Loucy (cell line): Measurements from ENCODE around the gene SLC22A1.

Experiments
- H2AFZ ChIP-seq: fragments of 200-600 bp; sonication (generic); 2 replicates; pipeline ENCODE4 v1.6.0; 2016; ENCODE audit warnings: antibody characterized with exemption, mild to moderate bottlenecking, low read length, moderate library complexity
- H3F3A ChIP-seq: fragments of 200-600 bp; 2 replicates; pipeline ENCODE4 v1.6.0; 2016; ENCODE audit warnings: antibody characterized with exemption, low read depth, mild to moderate bottlenecking
- H3K27me3 ChIP-seq: fragments of 200-600 bp; sonication (generic); 2 replicates; pipeline ENCODE4 v1.6.1; 2014; ENCODE audit warnings: low read length, mild to moderate bottlenecking; ENCODE audit not compliant: insufficient read depth, poor library complexity, severe bottlenecking
- H3K36me3 ChIP-seq: fragments of 200-600 bp; sonication (generic); 2 replicates; pipeline ENCODE4 v1.6.1; 2016; ENCODE audit warnings: low read length; ENCODE audit not compliant: insufficient read depth
- H3K4me1 ChIP-seq: fragments of 200-600 bp; sonication (generic); 2 replicates; pipeline ENCODE4 v1.5.1; 2014; ENCODE audit warnings: low read length, mild to moderate bottlenecking; ENCODE audit not compliant: insufficient read depth, poor library complexity, severe bottlenecking
- H3K4me2 ChIP-seq: fragments of 200-600 bp; sonication (generic); 2 replicates; pipeline ENCODE4 v1.6.0; 2014; ENCODE audit warnings: antibody characterized with exemption, low read length, low read depth, mild to moderate bottlenecking; ENCODE audit not compliant: poor library complexity, severe bottlenecking
- H3K4me3 ChIP-seq: fragments of 200-600 bp; sonication (generic); 2 replicates; pipeline ENCODE4 v1.5.1; 2014; ENCODE audit warnings: low read length, mild to moderate bottlenecking, mixed read lengths; ENCODE audit not compliant: poor library complexity, severe bottlenecking
- H3K79me2 ChIP-seq: fragments of 200-600 bp; sonication (generic); 2 replicates; pipeline ENCODE4 v1.6.1; 2014; ENCODE audit warnings: low read length; ENCODE audit not compliant: insufficient read depth
- H3K9ac ChIP-seq: fragments of 200-600 bp; sonication (generic); 2 replicates; pipeline ENCODE4 v1.6.0; 2014; ENCODE audit warnings: mild to moderate bottlenecking, low read depth, low read length, moderate library complexity; ENCODE audit not compliant: poor library complexity, severe bottlenecking
- H3K9me2 ChIP-seq: fragments of 200-600 bp; sonication (generic); replicated peaks from 2 replicates; pipeline ENCODE4 v1.6.1; 2016; ENCODE audit warnings: low read depth, low read length, mixed read lengths
- H3K9me3 ChIP-seq: fragments of 200-600 bp; sonication (generic); 2 replicates; pipeline ENCODE4 v1.6.1; 2014; ENCODE audit warnings: mild to moderate bottlenecking, antibody characterized with exemption, low read length, low read depth; ENCODE audit not compliant: insufficient read depth
- H4K20me1 ChIP-seq: fragments of 200-600 bp; sonication (generic); 2 replicates; pipeline ENCODE4 v1.6.0; 2014; ENCODE audit warnings: antibody characterized with exemption, low read length, mild to moderate bottlenecking; ENCODE audit not compliant: insufficient read depth, poor library complexity, severe bottlenecking
- EZH2phosphoT487 ChIP-seq: fragments of 200-600 bp; IDR thresholded peaks from 2 replicates; pipeline ENCODE4 v1.6.1; 2018; ENCODE audit warnings: antibody characterized with exemption, mild to moderate bottlenecking, moderate library complexity, borderline replicate concordance
- TF ChIP-seq, protein P1 (sequence below): fragments of 200-600 bp; sonication (generic); conservative IDR thresholded peaks from 2 replicates; pipeline ENCODE4 v1.5.1; 2014; ENCODE audit warnings: mild to moderate bottlenecking, antibody characterized with exemption, low read length

The SLC22A1 gene

DNA sequence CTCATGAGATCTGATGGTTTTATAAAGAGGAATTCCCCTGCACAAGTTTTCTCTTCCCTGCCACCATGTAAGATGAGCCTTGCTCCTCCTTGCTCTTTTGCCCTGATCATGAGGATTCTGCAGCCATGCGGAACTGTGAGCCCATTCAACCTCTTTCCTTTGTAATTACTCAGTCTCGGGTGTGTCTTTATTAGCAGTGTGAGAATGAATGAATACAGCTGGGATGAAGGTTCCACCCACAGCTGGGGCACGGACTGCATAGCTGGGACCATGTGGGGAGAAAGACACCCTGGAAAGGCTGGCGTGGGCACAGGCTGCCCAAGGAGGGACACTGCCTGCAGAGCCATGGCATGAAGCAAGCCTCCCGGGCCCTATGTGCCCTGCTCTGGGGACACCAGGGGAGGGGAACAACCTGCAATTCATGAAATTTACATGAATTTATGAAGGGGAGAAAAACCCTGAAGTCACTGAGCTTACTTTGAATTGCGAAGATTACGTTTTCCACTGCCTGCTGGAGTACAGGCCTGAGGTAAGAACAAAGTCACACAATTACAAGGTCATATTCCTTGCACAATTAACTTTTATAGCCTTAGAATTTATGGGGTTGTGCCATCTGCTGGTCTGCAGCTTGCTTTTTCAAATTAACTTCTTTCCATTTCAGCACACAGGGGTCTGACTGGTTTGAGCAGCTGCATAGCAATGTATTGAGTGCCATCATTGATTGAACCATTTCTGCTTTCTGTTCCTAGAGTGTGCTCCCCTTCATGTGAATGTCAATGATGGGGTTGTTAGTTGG, 46.2 kb downstream of the SLC22A1 start:
- no peak overlapping the region for H3K4me2 ChIP-seq
- no peaks in the 10 kb centered on the region for H3K27me3 ChIP-seq
- TF ChIP-seq EZH2phosphoT487: no peak
- TF ChIP-seq, protein P1, sequence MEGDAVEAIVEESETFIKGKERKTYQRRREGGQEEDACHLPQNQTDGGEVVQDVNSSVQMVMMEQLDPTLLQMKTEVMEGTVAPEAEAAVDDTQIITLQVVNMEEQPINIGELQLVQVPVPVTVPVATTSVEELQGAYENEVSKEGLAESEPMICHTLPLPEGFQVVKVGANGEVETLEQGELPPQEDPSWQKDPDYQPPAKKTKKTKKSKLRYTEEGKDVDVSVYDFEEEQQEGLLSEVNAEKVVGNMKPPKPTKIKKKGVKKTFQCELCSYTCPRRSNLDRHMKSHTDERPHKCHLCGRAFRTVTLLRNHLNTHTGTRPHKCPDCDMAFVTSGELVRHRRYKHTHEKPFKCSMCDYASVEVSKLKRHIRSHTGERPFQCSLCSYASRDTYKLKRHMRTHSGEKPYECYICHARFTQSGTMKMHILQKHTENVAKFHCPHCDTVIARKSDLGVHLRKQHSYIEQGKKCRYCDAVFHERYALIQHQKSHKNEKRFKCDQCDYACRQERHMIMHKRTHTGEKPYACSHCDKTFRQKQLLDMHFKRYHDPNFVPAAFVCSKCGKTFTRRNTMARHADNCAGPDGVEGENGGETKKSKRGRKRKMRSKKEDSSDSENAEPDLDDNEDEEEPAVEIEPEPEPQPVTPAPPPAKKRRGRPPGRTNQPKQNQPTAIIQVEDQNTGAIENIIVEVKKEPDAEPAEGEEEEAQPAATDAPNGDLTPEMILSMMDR: no peak
- no peaks in the 10 kb centered on the region for H3F3A ChIP-seq
- no peaks in the 10 kb centered on the region for H3K9me3 ChIP-seq
- no peak overlapping the region for H3K9ac ChIP-seq
- H3K4me3 ChIP-seq: no peak overlapping the region
- H3K9me2 ChIP-seq: no peaks in the 10 kb centered on the region
- no peaks in the 10 kb centered on the region for H3K4me1 ChIP-seq
- H3K36me3 ChIP-seq: no peaks in the 10 kb centered on the region
- H4K20me1 ChIP-seq: no peaks in the 10 kb centered on the region
- no peaks in the 10 kb centered on the region for H3K79me2 ChIP-seq
- H2AFZ ChIP-seq: no peak overlapping the region

DNA sequence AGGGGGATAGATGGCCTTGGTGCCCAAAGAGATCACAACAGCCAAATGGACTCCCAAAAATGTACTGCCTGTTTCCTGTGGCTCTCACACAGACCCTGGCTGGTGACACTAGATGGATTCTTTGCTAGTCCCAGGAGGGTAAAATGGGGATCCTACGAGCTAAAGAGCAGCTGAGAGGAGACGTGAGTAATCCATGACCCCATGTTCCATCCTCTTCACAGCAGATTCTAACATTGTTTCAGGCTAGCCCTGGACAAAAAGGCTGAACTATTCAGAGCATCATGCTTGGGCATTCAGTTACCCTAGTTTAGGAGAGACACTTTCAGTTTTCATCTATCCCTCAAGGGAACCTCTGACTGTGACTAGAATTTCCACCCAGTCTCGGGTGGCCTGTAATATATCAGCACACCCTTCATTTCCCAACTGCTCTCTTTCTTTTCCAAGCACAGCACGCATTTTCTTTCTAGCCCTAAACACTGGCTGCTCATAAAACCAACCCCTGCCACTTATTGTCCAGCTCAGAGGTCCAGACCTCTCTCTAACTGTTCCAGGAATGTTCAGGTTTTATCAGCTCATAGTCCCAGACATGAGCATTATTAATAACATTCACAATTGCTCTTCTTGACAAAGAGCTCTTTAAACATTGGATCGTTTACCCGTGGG, 48.5 kb downstream of the SLC22A1 start:
- no peaks in the 10 kb centered on the region for H3K79me2 ChIP-seq
- no peaks in the 10 kb centered on the region for H4K20me1 ChIP-seq
- TF ChIP-seq, protein P1: no peak
- TF ChIP-seq EZH2phosphoT487: no peak
- H3K9me2 ChIP-seq: no peaks in the 10 kb centered on the region
- no peaks in the 10 kb centered on the region for H3K4me1 ChIP-seq
- H3K9me3 ChIP-seq: no peaks in the 10 kb centered on the region
- H3K36me3 ChIP-seq: no peaks in the 10 kb centered on the region
- H3K4me2 ChIP-seq: no peak overlapping the region
- no peaks in the 10 kb centered on the region for H3F3A ChIP-seq
- H2AFZ ChIP-seq: no peak overlapping the region
- no peak overlapping the region for H3K4me3 ChIP-seq
- H3K9ac ChIP-seq: no peak overlapping the region
- H3K27me3 ChIP-seq: no peaks in the 10 kb centered on the region

DNA sequence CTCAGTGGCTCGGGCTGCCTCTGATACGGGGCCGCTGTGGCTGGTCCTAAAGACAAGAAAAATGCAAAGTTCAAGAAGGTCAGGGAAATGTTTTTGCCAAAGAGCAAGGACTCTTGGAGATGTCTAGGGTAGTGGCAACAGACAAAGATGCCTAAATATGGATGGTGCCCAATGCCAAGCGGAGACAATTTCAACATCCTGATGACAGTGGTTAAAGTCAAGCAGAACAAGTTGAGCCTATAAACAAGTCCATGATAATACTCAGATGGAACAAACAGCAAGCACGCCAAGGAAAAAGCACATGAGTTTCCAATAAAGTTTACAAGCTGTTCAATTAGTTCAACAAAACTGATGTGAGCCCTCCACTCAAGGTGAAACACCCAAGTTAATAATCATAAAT, 51.1 kb downstream of the SLC22A1 start:
- Histone ChIP-seq H3K9me3 (no peaks in the 10 kb centered on the region), H3K4me2 (no peak overlapping the region), H3K4me3 (no peak overlapping the region), H3F3A (no peaks in the 10 kb centered on the region), H3K36me3 (no peaks in the 10 kb centered on the region), H3K79me2 (no peaks in the 10 kb centered on the region), H3K9ac (no peak overlapping the region), H3K9me2 (no peaks in the 10 kb centered on the region), H4K20me1 (no peaks in the 10 kb centered on the region), H3K4me1 (no peaks in the 10 kb centered on the region), H2AFZ (no peak overlapping the region), H3K27me3 (no peaks in the 10 kb centered on the region)
- TF ChIP-seq, protein P1: no peak
- no peak for TF ChIP-seq EZH2phosphoT487
